Upper lobe of left lung (tissue), 4 donors: ENCODE results near the gene OR1D5.

Source experiments
- CTCF ChIP-seq, 6 experiments: fragments of 450-650 bp in 4 of 6; fragments of 200-600 bp in 2 of 6; sonication (generic) in 2 of 6; IDR thresholded peaks; one replicate each; pipeline ENCODE4 v1.5.1; 2016 to 2019; ENCODE audit warnings: antibody characterized with exemption in 6 of 6
- POLR2A ChIP-seq, 4 donors: fragments of 450-650 bp; IDR thresholded peaks; one replicate each; pipeline ENCODE4 v1.5.1; 2016 to 2017; ENCODE audit warnings: antibody characterized with exemption in 4 of 4, mild to moderate bottlenecking in 2 of 4
- POLR2AphosphoS5 ChIP-seq, 2 donors: sonication (generic); formaldehyde crosslinking; IDR thresholded peaks; one replicate each; pipeline ENCODE4 v1.5.1; 2017; ENCODE audit warnings: antibody characterized with exemption in 2 of 2

GRCh38 chr17:3049705-3050295 is 13.6 kb downstream of the OR1D5 start:
- TF ChIP-seq CTCF (IDR thresholded peaks at IDR 0.05) (no peak), POLR2AphosphoS5 (IDR thresholded peaks at IDR 0.05) (no peak), POLR2A (IDR thresholded peaks at IDR 0.05) (no peak)
